HEK293 (cell line): ENCODE measurements around the gene GAS2L3.

Experiments used
- CTCF ChIA-PET: fragments of 350-600 bp; formaldehyde crosslinking; extraction: SDS; loops from one replicate; lab custom pipeline; 2021; ENCODE audit warnings: antibody characterized with exemption; lab: Yijun Ruan, JAX
- POLR2A ChIA-PET: fragments of 300-600 bp; formaldehyde crosslinking; extraction: SDS; loops from one replicate; lab custom pipeline; 2020; ENCODE audit warnings: antibody characterized with exemption, inconsistent platforms; lab: Yijun Ruan, JAX
- H3K27ac ChIP-seq: fragments of 200-500 bp; sonication (Bioruptor generic); 2 replicates; pipeline ENCODE4 v1.5.1; 2014; ENCODE audit warnings: low read depth, low read length, control low read depth, inconsistent platforms; ENCODE audit errors: extremely low read depth
- H3K36me3 ChIP-seq, 2 experiments: fragments of 200-500 bp in 1 of 2; sonication (Bioruptor generic) in 1 of 2; 1 replicate in 1 of 2; 2 replicates in 1 of 2; pipeline ENCODE4 v1.5.1; 2014 to 2017; ENCODE audit warnings: inconsistent platforms in 2 of 2, low read length in 2 of 2; ENCODE audit not compliant: control insufficient read depth in 2 of 2, insufficient read depth in 1 of 2
- H3K4me1 ChIP-seq: fragments of 200-500 bp; sonication (Bioruptor generic); 2 replicates; pipeline ENCODE4 v1.5.1; 2014; ENCODE audit warnings: mild to moderate bottlenecking, low read length, inconsistent platforms; ENCODE audit not compliant: control insufficient read depth, insufficient read depth
- H3K4me3 ChIP-seq: 2 replicates; pipeline ENCODE4 v1.5.1; 2011; ENCODE audit warnings: low read depth, mild to moderate bottlenecking, control low read depth, low read length, moderate library complexity
- H3K9me3 ChIP-seq: fragments of 200-500 bp; sonication (Bioruptor generic); 2 replicates; pipeline ENCODE4 v1.5.1; 2014; ENCODE audit warnings: low read depth, low read length, inconsistent platforms; ENCODE audit not compliant: control insufficient read depth, insufficient read depth
- BCL11A ChIP-seq: fragments of 450-650 bp; formaldehyde crosslinking; IDR thresholded peaks from 2 replicates; pipeline ENCODE4 v1.5.1; 2016; ENCODE audit warnings: low read depth, missing biosample characterization, missing genetic modification characterization
- FEZF1 ChIP-seq: fragments of 450-650 bp; formaldehyde crosslinking; IDR thresholded peaks from 2 replicates; pipeline ENCODE4 v1.5.1; 2016; ENCODE audit warnings: missing biosample characterization, missing genetic modification characterization
- KLF7 ChIP-seq: fragments of 450-650 bp; formaldehyde crosslinking; IDR thresholded peaks from 2 replicates; pipeline ENCODE4 v1.5.1; 2016; ENCODE audit warnings: missing biosample characterization, missing genetic modification characterization, borderline replicate concordance
- KLF8 ChIP-seq: fragments of 450-650 bp; formaldehyde crosslinking; IDR thresholded peaks from 2 replicates; pipeline ENCODE4 v1.5.1; 2016; ENCODE audit warnings: missing biosample characterization, missing genetic modification characterization
- MZF1 ChIP-seq: fragments of 450-650 bp; formaldehyde crosslinking; IDR thresholded peaks from 2 replicates; pipeline ENCODE4 v1.5.1; 2017; ENCODE audit warnings: missing biosample characterization, missing genetic modification characterization, borderline replicate concordance
- ZFHX2 ChIP-seq: fragments of 450-650 bp; formaldehyde crosslinking; conservative IDR thresholded peaks from 2 replicates; pipeline ENCODE4 v1.5.1; 2016; ENCODE audit warnings: missing biosample characterization, missing genetic modification characterization
- ZFP37 ChIP-seq: fragments of 450-650 bp; formaldehyde crosslinking; IDR thresholded peaks from 2 replicates; pipeline ENCODE4 v1.5.1; 2016; ENCODE audit warnings: missing biosample characterization, missing genetic modification characterization
- ZNF169 ChIP-seq: fragments of 450-650 bp; formaldehyde crosslinking; IDR thresholded peaks from 2 replicates; pipeline ENCODE4 v1.5.1; 2016; ENCODE audit warnings: missing biosample characterization, missing genetic modification characterization
- ZNF174 ChIP-seq: fragments of 450-650 bp; formaldehyde crosslinking; IDR thresholded peaks from 2 replicates; pipeline ENCODE4 v1.5.0; 2017; ENCODE audit warnings: missing biosample characterization, mild to moderate bottlenecking, missing genetic modification characterization
- ZNF211 ChIP-seq: fragments of 450-650 bp; formaldehyde crosslinking; IDR thresholded peaks from 2 replicates; pipeline ENCODE4 v1.5.1; 2016; ENCODE audit warnings: low read depth, missing biosample characterization, missing genetic modification characterization
- ZNF292 ChIP-seq: fragments of 450-650 bp; formaldehyde crosslinking; IDR thresholded peaks from 2 replicates; pipeline ENCODE4 v1.5.1; 2016; ENCODE audit warnings: low read depth, missing biosample characterization, missing genetic modification characterization, borderline replicate concordance
- ZNF311 ChIP-seq: fragments of 450-650 bp; formaldehyde crosslinking; IDR thresholded peaks from 2 replicates; pipeline ENCODE4 v1.5.1; 2017; ENCODE audit warnings: missing biosample characterization, missing genetic modification characterization, borderline replicate concordance
- ZNF335 ChIP-seq: fragments of 450-650 bp; formaldehyde crosslinking; conservative IDR thresholded peaks from 2 replicates; pipeline ENCODE4 v1.5.1; 2016; ENCODE audit warnings: missing biosample characterization, missing genetic modification characterization
- ZNF48 ChIP-seq: fragments of 450-650 bp; formaldehyde crosslinking; IDR thresholded peaks from 2 replicates; pipeline ENCODE4 v1.5.1; 2016; ENCODE audit warnings: missing biosample characterization, missing genetic modification characterization
- ZNF521 ChIP-seq: fragments of 450-650 bp; formaldehyde crosslinking; IDR thresholded peaks from 2 replicates; pipeline ENCODE4 v1.5.1; 2017; ENCODE audit warnings: missing biosample characterization, mild to moderate bottlenecking, missing genetic modification characterization
- ZNF544 ChIP-seq: fragments of 450-650 bp; formaldehyde crosslinking; IDR thresholded peaks from 2 replicates; pipeline ENCODE4 v1.5.0; 2017; ENCODE audit warnings: missing biosample characterization, missing genetic modification characterization
- ZNF549 ChIP-seq: fragments of 450-650 bp; IDR thresholded peaks from 2 replicates; pipeline ENCODE4 v1.5.1; 2018; ENCODE audit warnings: missing biosample characterization, missing genetic modification characterization, mild to moderate bottlenecking, inconsistent platforms, moderate library complexity
- ZNF555 ChIP-seq: fragments of 450-650 bp; formaldehyde crosslinking; conservative IDR thresholded peaks from 2 replicates; pipeline ENCODE4 v1.5.1; 2017; ENCODE audit warnings: missing biosample characterization, mild to moderate bottlenecking, missing genetic modification characterization, inconsistent platforms
- ZNF626 ChIP-seq: fragments of 450-650 bp; sonication (Bioruptor Pico); formaldehyde crosslinking; IDR thresholded peaks from 2 replicates; pipeline ENCODE4 v1.5.1; 2018; ENCODE audit warnings: missing biosample characterization, missing genetic modification characterization, inconsistent platforms
- ZNF830 ChIP-seq: fragments of 450-650 bp; IDR thresholded peaks from 2 replicates; pipeline ENCODE4 v1.5.0; 2018; ENCODE audit warnings: missing biosample characterization, missing genetic modification characterization, low read depth, mild to moderate bottlenecking, moderate library complexity
- ZNF843 ChIP-seq: fragments of 450-650 bp; formaldehyde crosslinking; IDR thresholded peaks from 2 replicates; pipeline ENCODE4 v1.5.1; 2016; ENCODE audit warnings: missing biosample characterization, missing genetic modification characterization
- ZXDB ChIP-seq: fragments of 450-650 bp; formaldehyde crosslinking; IDR thresholded peaks from 2 replicates; pipeline ENCODE4 v1.5.1; 2016; ENCODE audit warnings: missing biosample characterization, missing genetic modification characterization
- TF ChIP-seq, protein P1 (sequence below): fragments of 450-650 bp; formaldehyde crosslinking; IDR thresholded peaks from 2 replicates; pipeline ENCODE4 v1.5.1; 2016; ENCODE audit warnings: missing biosample characterization, missing genetic modification characterization
- TF ChIP-seq, protein P2 (sequence below): fragments of 450-650 bp; formaldehyde crosslinking; IDR thresholded peaks from 2 replicates; pipeline ENCODE4 v1.5.1; 2016; ENCODE audit warnings: missing biosample characterization, missing genetic modification characterization
- TF ChIP-seq, protein P3 (sequence below): fragments of 450-650 bp; formaldehyde crosslinking; IDR thresholded peaks from 2 replicates; pipeline ENCODE4; 2016; ENCODE audit warnings: missing biosample characterization, missing genetic modification characterization
- TF ChIP-seq, protein P4 (sequence below): fragments of 450-650 bp; formaldehyde crosslinking; IDR thresholded peaks from 2 replicates; pipeline ENCODE4 v1.5.1; 2016; ENCODE audit warnings: missing biosample characterization, missing genetic modification characterization
- TF ChIP-seq, protein P5 (sequence below): fragments of 450-650 bp; formaldehyde crosslinking; IDR thresholded peaks from 2 replicates; pipeline ENCODE4 v1.5.1; 2017; ENCODE audit warnings: missing biosample characterization, missing genetic modification characterization

GAS2L3 gene

DNA sequence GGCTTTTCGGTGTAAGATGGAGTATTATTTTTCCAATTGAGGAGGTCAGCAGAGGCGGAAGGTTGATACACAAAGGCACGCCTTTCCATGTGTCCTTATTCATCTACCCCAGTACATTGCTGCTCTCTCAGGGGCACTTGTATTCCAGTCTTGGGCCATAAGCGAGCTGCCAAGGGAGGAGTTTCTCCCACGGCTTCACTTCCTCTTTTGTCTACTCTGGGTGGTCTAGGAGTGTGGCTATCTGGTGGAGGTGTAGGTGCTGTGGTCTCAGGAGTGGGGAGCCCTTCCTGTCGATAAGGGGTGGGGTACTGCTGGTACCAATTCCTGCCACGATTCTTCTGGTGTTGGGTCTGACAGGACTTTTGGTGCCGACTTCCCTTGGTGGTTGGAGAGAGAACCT lies 73.4 kb downstream of the GAS2L3 start:
- H3K9me3 ChIP-seq, result no peaks in the 10 kb centered on the region
- CTCF ChIA-PET, result no interaction called here
- TF ChIP-seq ZNF292 (tag by site-specific recombination) (no peak), ZXDB (no peak), ZNF311 (tag by site-specific recombination) (no peak), MZF1 (tag by site-specific recombination) (no peak), ZNF544 (tag by site-specific recombination) (no peak), KLF8 (tag by site-specific recombination) (no peak), ZNF626 (tag by site-specific recombination) (no peak), ZNF335 (tag by site-specific recombination) (no peak), ZNF521 (no peak), ZNF843 (tag by site-specific recombination) (no peak)
- TF ChIP-seq, protein P1, sequence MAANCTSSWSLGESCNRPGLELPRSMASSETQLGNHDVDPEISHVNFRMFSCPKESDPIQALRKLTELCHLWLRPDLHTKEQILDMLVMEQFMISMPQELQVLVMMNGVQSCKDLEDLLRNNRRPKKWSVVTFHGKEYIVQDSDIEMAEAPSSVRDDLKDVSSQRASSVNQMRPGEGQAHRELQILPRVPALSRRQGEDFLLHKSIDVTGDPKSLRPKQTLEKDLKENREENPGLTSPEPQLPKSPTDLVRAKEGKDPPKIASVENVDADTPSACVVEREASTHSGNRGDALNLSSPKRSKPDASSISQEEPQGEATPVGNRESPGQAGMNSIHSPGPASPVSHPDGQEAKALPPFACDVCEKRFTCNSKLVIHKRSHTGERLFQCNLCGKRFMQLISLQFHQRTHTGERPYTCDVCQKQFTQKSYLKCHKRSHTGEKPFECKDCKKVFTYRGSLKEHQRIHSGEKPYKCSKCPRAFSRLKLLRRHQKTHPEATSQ (tag by site-specific recombination), result no peak
- TF ChIP-seq, protein P2, sequence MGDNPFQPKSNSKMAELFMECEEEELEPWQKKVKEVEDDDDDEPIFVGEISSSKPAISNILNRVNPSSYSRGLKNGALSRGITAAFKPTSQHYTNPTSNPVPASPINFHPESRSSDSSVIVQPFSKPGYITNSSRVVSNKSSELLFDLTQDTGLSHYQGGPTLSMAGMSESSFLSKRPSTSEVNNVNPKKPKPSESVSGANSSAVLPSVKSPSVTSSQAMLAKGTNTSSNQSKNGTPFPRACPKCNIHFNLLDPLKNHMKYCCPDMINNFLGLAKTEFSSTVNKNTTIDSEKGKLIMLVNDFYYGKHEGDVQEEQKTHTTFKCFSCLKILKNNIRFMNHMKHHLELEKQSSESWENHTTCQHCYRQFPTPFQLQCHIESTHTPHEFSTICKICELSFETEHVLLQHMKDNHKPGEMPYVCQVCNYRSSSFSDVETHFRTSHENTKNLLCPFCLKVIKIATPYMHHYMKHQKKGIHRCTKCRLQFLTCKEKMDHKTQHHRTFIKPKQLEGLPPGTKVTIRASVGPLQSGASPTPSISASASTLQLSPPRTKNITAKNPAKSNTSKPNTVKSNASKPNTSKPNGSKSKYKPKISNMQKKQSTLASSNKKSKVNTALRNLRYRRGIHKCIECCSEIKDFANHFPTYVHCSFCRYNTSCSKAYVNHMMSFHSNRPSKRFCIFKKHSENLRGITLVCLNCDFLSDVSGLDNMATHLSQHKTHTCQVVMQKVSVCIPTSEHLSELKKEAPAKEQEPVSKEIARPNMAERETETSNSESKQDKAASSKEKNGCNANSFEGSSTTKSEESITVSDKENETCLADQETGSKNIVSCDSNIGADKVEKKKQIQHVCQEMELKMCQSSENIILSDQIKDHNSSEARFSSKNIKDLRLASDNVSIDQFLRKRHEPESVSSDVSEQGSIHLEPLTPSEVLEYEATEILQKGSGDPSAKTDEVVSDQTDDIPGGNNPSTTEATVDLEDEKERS, result no peak
- TF ChIP-seq, protein P3, sequence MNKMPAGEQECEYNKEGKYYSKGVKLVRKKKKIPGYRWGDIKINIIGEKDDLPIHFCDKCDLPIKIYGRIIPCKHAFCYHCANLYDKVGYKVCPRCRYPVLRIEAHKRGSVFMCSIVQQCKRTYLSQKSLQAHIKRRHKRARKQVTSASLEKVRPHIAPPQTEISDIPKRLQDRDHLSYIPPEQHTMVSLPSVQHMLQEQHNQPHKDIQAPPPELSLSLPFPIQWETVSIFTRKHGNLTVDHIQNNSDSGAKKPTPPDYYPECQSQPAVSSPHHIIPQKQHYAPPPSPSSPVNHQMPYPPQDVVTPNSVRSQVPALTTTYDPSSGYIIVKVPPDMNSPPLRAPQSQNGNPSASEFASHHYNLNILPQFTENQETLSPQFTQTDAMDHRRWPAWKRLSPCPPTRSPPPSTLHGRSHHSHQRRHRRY (tag by site-specific recombination), result no peak
- TF ChIP-seq, protein P4, sequence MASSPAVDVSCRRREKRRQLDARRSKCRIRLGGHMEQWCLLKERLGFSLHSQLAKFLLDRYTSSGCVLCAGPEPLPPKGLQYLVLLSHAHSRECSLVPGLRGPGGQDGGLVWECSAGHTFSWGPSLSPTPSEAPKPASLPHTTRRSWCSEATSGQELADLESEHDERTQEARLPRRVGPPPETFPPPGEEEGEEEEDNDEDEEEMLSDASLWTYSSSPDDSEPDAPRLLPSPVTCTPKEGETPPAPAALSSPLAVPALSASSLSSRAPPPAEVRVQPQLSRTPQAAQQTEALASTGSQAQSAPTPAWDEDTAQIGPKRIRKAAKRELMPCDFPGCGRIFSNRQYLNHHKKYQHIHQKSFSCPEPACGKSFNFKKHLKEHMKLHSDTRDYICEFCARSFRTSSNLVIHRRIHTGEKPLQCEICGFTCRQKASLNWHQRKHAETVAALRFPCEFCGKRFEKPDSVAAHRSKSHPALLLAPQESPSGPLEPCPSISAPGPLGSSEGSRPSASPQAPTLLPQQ (tag by site-specific recombination), result no peak
- TF ChIP-seq, all 188 proteins: peak for 0
- no peaks in the 10 kb centered on the region for H3K36me3 ChIP-seq
- H3K27ac ChIP-seq, result no peak overlapping the region
- POLR2A ChIA-PET, result no interaction called here
- H3K4me1 ChIP-seq, result no peaks in the 10 kb centered on the region
- no peak overlapping the region for H3K4me3 ChIP-seq

DNA sequence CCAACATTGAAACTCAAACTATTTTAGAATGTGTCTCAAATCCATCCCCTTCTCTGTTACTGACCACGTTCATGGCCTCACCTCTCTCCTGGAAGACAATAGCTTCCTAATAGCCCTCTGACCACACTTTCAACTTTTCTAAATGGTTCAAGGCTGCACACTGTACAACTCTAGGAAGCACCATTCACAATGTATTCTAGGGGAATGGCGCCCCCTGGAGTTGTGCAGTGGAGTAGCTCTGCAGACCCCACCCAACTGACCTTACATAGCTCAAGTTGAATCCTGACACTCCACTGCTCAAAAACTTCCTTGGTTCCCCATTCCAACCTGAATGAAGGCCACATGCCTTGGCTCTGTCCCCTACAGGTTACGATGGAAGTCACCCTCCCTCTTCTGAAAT lies 77.6 kb downstream of the GAS2L3 start:
- H3K36me3 ChIP-seq, result no peaks in the 10 kb centered on the region
- CTCF ChIA-PET, result interaction anchor here (0.6 to 1.5 kb wide), 5 partner anchors 19 to 1479 kb away, joined by 3 to 7 read pairs (median 4); no protein-coding TSS in a partner anchor
- POLR2A ChIA-PET, result no interaction called here

DNA sequence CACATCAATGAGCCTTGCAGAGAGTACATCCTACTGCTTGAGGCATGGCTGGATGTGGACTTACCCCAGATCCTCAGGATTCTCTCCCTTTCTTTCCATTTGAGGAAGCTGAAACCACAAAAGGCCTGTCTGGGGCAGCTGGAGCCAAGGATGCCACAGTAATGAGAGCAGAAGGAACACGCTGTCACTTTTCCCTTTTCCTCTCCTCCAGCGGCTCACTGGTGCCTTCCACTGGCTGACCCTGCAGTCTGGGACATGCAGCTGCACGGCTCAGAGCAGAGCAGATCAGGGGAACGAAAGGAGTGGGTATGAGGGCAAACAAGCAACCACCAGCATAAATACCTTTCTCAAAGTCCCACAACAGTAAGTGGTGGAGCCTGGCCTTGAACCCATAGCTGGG lies 78.2 kb downstream of the GAS2L3 start:
- Histone ChIP-seq H3K4me3 (no peak overlapping the region), H3K4me1 (no peaks in the 10 kb centered on the region), H3K9me3 (no peaks in the 10 kb centered on the region), H3K27ac (no peak overlapping the region), H3K36me3 (no peaks in the 10 kb centered on the region)
- ChIA-PET CTCF (interaction anchor here (0.6 to 1.5 kb wide), 7 partner anchors 18 to 1478 kb away, joined by 3 to 7 read pairs (median 3); no protein-coding TSS in a partner anchor), POLR2A (no interaction called here)
- no peak for TF ChIP-seq ZNF169 (tag by site-specific recombination)
- no peak for TF ChIP-seq ZNF549
- TF ChIP-seq ZNF174 (tag by site-specific recombination), result no peak
- TF ChIP-seq ZNF48 (tag by site-specific recombination), result no peak
- no peak for TF ChIP-seq BCL11A (tag by site-specific recombination)
- TF ChIP-seq ZNF830 (tag by site-specific recombination), result no peak
- TF ChIP-seq ZFP37, result no peak
- TF ChIP-seq FEZF1, result no peak
- TF ChIP-seq, protein P5, sequence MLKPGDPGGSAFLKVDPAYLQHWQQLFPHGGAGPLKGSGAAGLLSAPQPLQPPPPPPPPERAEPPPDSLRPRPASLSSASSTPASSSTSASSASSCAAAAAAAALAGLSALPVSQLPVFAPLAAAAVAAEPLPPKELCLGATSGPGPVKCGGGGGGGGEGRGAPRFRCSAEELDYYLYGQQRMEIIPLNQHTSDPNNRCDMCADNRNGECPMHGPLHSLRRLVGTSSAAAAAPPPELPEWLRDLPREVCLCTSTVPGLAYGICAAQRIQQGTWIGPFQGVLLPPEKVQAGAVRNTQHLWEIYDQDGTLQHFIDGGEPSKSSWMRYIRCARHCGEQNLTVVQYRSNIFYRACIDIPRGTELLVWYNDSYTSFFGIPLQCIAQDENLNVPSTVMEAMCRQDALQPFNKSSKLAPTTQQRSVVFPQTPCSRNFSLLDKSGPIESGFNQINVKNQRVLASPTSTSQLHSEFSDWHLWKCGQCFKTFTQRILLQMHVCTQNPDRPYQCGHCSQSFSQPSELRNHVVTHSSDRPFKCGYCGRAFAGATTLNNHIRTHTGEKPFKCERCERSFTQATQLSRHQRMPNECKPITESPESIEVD (tag by site-specific recombination), result no peak
- TF ChIP-seq ZNF555 (tag by site-specific recombination), result no peak

More for the DNA sequence above, 77.6 kb downstream of the GAS2L3 start:
- TF ChIP-seq KLF7 (tag by site-specific recombination) (no peak), ZNF211 (no peak), ZFHX2 (tag by site-specific recombination) (no peak)
- H3K27ac ChIP-seq, result no peak overlapping the region
- no peaks in the 10 kb centered on the region for H3K4me1 ChIP-seq
- no peaks in the 10 kb centered on the region for H3K9me3 ChIP-seq
- no peak overlapping the region for H3K4me3 ChIP-seq
